ENCODE measurements around the gene HTATIP2. TPM values are rescaled to one million over a fixed set of nuclear protein-coding genes. Genes with fewer than 3 reads are reported as not detected.

HTATIP2 gene
- total and polyA plus RNA-seq, 9 donors = 1.2 to 6.6 (median 3.3) TPM

- Histone ChIP-seq H3K36me3 (ENCODE audit: control insufficient read depth, insufficient read depth, low read length) (no peaks in the 10 kb centered on the region), H3K4me1 (ENCODE audit: control insufficient read depth, insufficient read depth, low read length) (peaks cover 10% of the 10 kb centered on the region), H3K4me3 (ENCODE audit: low read length) (peak overlapping the region; percentile 94), H3K27ac (ENCODE audit: low read length) (peak overlapping the region; percentile 89), H3K27me3 (ENCODE audit: control insufficient read depth, insufficient read depth, low read length) (no peaks in the 10 kb centered on the region), H3K9me3 (replicated peaks; ENCODE audit: control insufficient read depth, low read depth, low read length) (no peaks in the 10 kb centered on the region)
- peak; percentile 24 for DNase-seq
- WGBS (ENCODE audit: insufficient coverage) = 1% methylated on average over 16 of the region's 25 CpGs
Measured at GRCh38 chr11:20388096-20389055, 24.9 kb downstream of the HTATIP2 start.

- H3K27me3 ChIP-seq (ENCODE audit: control insufficient read depth, insufficient read depth, low read length) = no peaks in the 10 kb centered on the region
- H3K4me3 ChIP-seq (ENCODE audit: low read length) = no peak overlapping the region
- DNase-seq = peak; percentile 35
- no peaks in the 10 kb centered on the region for H3K9me3 ChIP-seq (replicated peaks; ENCODE audit: control insufficient read depth, low read depth, low read length)
- no peaks in the 10 kb centered on the region for H3K4me1 ChIP-seq (ENCODE audit: control insufficient read depth, insufficient read depth, low read length)
- WGBS (ENCODE audit: insufficient coverage) = 100% methylated on average over 3 of the region's 3 CpGs
- H3K36me3 ChIP-seq (ENCODE audit: control insufficient read depth, insufficient read depth, low read length) = peaks cover 5% of the 10 kb centered on the region
- H3K27ac ChIP-seq (ENCODE audit: low read length) = no peak overlapping the region
Measured at GRCh38 chr11:20397281-20397680, 33.8 kb downstream of the HTATIP2 start.

GRCh38 chr11:20399498-20399897 is 36.0 kb downstream of the HTATIP2 start:
- no peak overlapping the region for H3K27ac ChIP-seq (ENCODE audit: low read length)
- H3K4me3 ChIP-seq (ENCODE audit: low read length) = no peak overlapping the region
- peaks cover 5% of the 10 kb centered on the region for H3K36me3 ChIP-seq (ENCODE audit: control insufficient read depth, insufficient read depth, low read length)
- WGBS (ENCODE audit: insufficient coverage) = no CpG with 5 or more reads among the region's 2 CpGs
- DNase-seq = no peak
- no peaks in the 10 kb centered on the region for H3K27me3 ChIP-seq (ENCODE audit: control insufficient read depth, insufficient read depth, low read length)
- no peaks in the 10 kb centered on the region for H3K9me3 ChIP-seq (replicated peaks; ENCODE audit: control insufficient read depth, low read depth, low read length)
- H3K4me1 ChIP-seq (ENCODE audit: control insufficient read depth, insufficient read depth, low read length) = no peaks in the 10 kb centered on the region

- WGBS (ENCODE audit: insufficient coverage) = no CpG with 5 or more reads among the region's 1 CpG
- Histone ChIP-seq H3K4me1 (ENCODE audit: control insufficient read depth, insufficient read depth, low read length) (no peaks in the 10 kb centered on the region), H3K27me3 (ENCODE audit: control insufficient read depth, insufficient read depth, low read length) (no peaks in the 10 kb centered on the region), H3K36me3 (ENCODE audit: control insufficient read depth, insufficient read depth, low read length) (peaks cover 5% of the 10 kb centered on the region), H3K27ac (ENCODE audit: low read length) (no peak overlapping the region), H3K9me3 (replicated peaks; ENCODE audit: control insufficient read depth, low read depth, low read length) (no peaks in the 10 kb centered on the region), H3K4me3 (ENCODE audit: low read length) (no peak overlapping the region)
- DNase-seq = no peak
Measured at GRCh38 chr11:20403059-20403458, 39.5 kb downstream of the HTATIP2 start.

- H3K36me3 ChIP-seq (ENCODE audit: control insufficient read depth, insufficient read depth, low read length) = peaks cover 5% of the 10 kb centered on the region
- DNase-seq = no peak
- no peak overlapping the region for H3K27ac ChIP-seq (ENCODE audit: low read length)
Measured at GRCh38 chr11:20406484-20406883, 43.0 kb downstream of the HTATIP2 start.

GRCh38 chr11:20407344-20407743 is 43.8 kb downstream of the HTATIP2 start:
- Histone ChIP-seq H3K27me3 (ENCODE audit: control insufficient read depth, insufficient read depth, low read length) (no peaks in the 10 kb centered on the region), H3K4me3 (ENCODE audit: low read length) (no peak overlapping the region), H3K9me3 (replicated peaks; ENCODE audit: control insufficient read depth, low read depth, low read length) (no peaks in the 10 kb centered on the region), H3K36me3 (ENCODE audit: control insufficient read depth, insufficient read depth, low read length) (peaks cover 5% of the 10 kb centered on the region), H3K27ac (ENCODE audit: low read length) (no peak overlapping the region), H3K4me1 (ENCODE audit: control insufficient read depth, insufficient read depth, low read length) (no peaks in the 10 kb centered on the region)
- no CpG with 5 or more reads among the region's 3 CpGs for WGBS (ENCODE audit: insufficient coverage)
- DNase-seq = no peak

More at GRCh38 chr11:20406484-20406883, 43.0 kb downstream of the HTATIP2 start:
- no peaks in the 10 kb centered on the region for H3K9me3 ChIP-seq (replicated peaks; ENCODE audit: control insufficient read depth, low read depth, low read length)
- H3K4me1 ChIP-seq (ENCODE audit: control insufficient read depth, insufficient read depth, low read length) = no peaks in the 10 kb centered on the region
- no peak overlapping the region for H3K4me3 ChIP-seq (ENCODE audit: low read length)
- H3K27me3 ChIP-seq (ENCODE audit: control insufficient read depth, insufficient read depth, low read length) = no peaks in the 10 kb centered on the region

- Histone ChIP-seq H3K36me3 (ENCODE audit: control insufficient read depth, insufficient read depth, low read length) (peaks cover 2% of the 10 kb centered on the region), H3K4me1 (ENCODE audit: control insufficient read depth, insufficient read depth, low read length) (no peaks in the 10 kb centered on the region), H3K4me3 (ENCODE audit: low read length) (no peak overlapping the region), H3K27me3 (ENCODE audit: control insufficient read depth, insufficient read depth, low read length) (no peaks in the 10 kb centered on the region), H3K27ac (ENCODE audit: low read length) (no peak overlapping the region), H3K9me3 (replicated peaks; ENCODE audit: control insufficient read depth, low read depth, low read length) (no peaks in the 10 kb centered on the region)
- peak; percentile 25 for DNase-seq
Measured at GRCh38 chr11:20415432-20415831, 51.9 kb downstream of the HTATIP2 start.

- H3K9me3 ChIP-seq (replicated peaks; ENCODE audit: control insufficient read depth, low read depth, low read length) = no peaks in the 10 kb centered on the region
- peaks cover 5% of the 10 kb centered on the region for H3K36me3 ChIP-seq (ENCODE audit: control insufficient read depth, insufficient read depth, low read length)
- no CpG with 5 or more reads among the region's 2 CpGs for WGBS (ENCODE audit: insufficient coverage)
- H3K4me3 ChIP-seq (ENCODE audit: low read length) = no peak overlapping the region
- no peaks in the 10 kb centered on the region for H3K27me3 ChIP-seq (ENCODE audit: control insufficient read depth, insufficient read depth, low read length)
- DNase-seq = no peak
- no peak overlapping the region for H3K27ac ChIP-seq (ENCODE audit: low read length)
- no peaks in the 10 kb centered on the region for H3K4me1 ChIP-seq (ENCODE audit: control insufficient read depth, insufficient read depth, low read length)
Measured at GRCh38 chr11:20417771-20418170, 54.3 kb downstream of the HTATIP2 start.

GRCh38 chr11:20421946-20422345 is 58.4 kb downstream of the HTATIP2 start:
- Histone ChIP-seq H3K27me3 (ENCODE audit: control insufficient read depth, insufficient read depth, low read length) (no peaks in the 10 kb centered on the region), H3K36me3 (ENCODE audit: control insufficient read depth, insufficient read depth, low read length) (peaks cover 4% of the 10 kb centered on the region), H3K4me3 (ENCODE audit: low read length) (no peak overlapping the region), H3K9me3 (replicated peaks; ENCODE audit: control insufficient read depth, low read depth, low read length) (no peaks in the 10 kb centered on the region), H3K27ac (ENCODE audit: low read length) (no peak overlapping the region), H3K4me1 (ENCODE audit: control insufficient read depth, insufficient read depth, low read length) (no peaks in the 10 kb centered on the region)
- DNase-seq = no peak
- WGBS (ENCODE audit: insufficient coverage) = no CpG with 5 or more reads among the region's 2 CpGs

GRCh38 chr11:20429216-20429615 is 65.7 kb downstream of the HTATIP2 start:
- H3K4me3 ChIP-seq (ENCODE audit: low read length) = no peak overlapping the region
- 100% methylated on average over 2 of the region's 5 CpGs for WGBS (ENCODE audit: insufficient coverage)
- H3K27me3 ChIP-seq (ENCODE audit: control insufficient read depth, insufficient read depth, low read length) = no peaks in the 10 kb centered on the region
- H3K36me3 ChIP-seq (ENCODE audit: control insufficient read depth, insufficient read depth, low read length) = peaks cover 7% of the 10 kb centered on the region
- H3K9me3 ChIP-seq (replicated peaks; ENCODE audit: control insufficient read depth, low read depth, low read length) = no peaks in the 10 kb centered on the region
- DNase-seq = no peak
- H3K4me1 ChIP-seq (ENCODE audit: control insufficient read depth, insufficient read depth, low read length) = no peaks in the 10 kb centered on the region
- H3K27ac ChIP-seq (ENCODE audit: low read length) = no peak overlapping the region

Data from muscle of leg (tissue), 11 donors.